Measurements from ENCODE around the gene CHGA.

GRCh38 chr14:92936085-92936484 lies 13.1 kb downstream of the CHGA start:
- TF ChIP-seq POLR2A (IDR thresholded peaks at IDR 0.05; ENCODE audit: low read depth, low read length) (no peak), POLR2AphosphoS5 (IDR thresholded peaks at IDR 0.05; ENCODE audit: low read depth, low read length) (no peak)
